ENCODE data around the gene ARL8B. TPM values are rescaled to one million over a fixed set of nuclear protein-coding genes. Genes with fewer than 3 reads are reported as not detected.
"Not testable (repeated sequence)": the region's sequence is repeated elsewhere in the genome, so short reads cannot be mapped to it uniquely, and the experiment has no call there.

Gene ARL8B
- total RNA-seq, 1 donor from 2014 or later, result 35.7 TPM

GRCh38 chr3:5141760-5142159, 19.7 kb downstream of the ARL8B start:
- H3K36me3 Mint-ChIP-seq (ENCODE audit: low read depth), result peaks cover 46% of the 10 kb centered on the region
- no peak for DNase-seq (ENCODE audit: low read depth, low spot score)
- peaks cover 21% of the 10 kb centered on the region for H3K9me3 Mint-ChIP-seq
- H3K27ac Mint-ChIP-seq (ENCODE audit: unreplicated experiment), result no peak overlapping the region
- no peak overlapping the region for H3K4me3 Mint-ChIP-seq
- TF ChIP-seq CTCF (conservative IDR thresholded peaks at IDR 0.05), result no peak
- H3K27me3 Mint-ChIP-seq (ENCODE audit: low read depth), result no peaks in the 10 kb centered on the region
- H3K4me1 Mint-ChIP-seq, result peaks cover 10% of the 10 kb centered on the region

- peaks cover 61% of the 10 kb centered on the region for H3K36me3 Mint-ChIP-seq (ENCODE audit: low read depth)
- H3K9me3 Mint-ChIP-seq, result peaks cover 25% of the 10 kb centered on the region
- H3K27me3 Mint-ChIP-seq (ENCODE audit: low read depth), result no peaks in the 10 kb centered on the region
Observed at GRCh38 chr3:5143464-5143863, 21.4 kb downstream of the ARL8B start.

GRCh38 chr3:5144316-5144994, 22.4 kb downstream of the ARL8B start:
- H3K4me3 Mint-ChIP-seq, result no peak overlapping the region
- H3K27ac Mint-ChIP-seq (ENCODE audit: unreplicated experiment), result no peak overlapping the region
- H3K4me1 Mint-ChIP-seq, result no peaks in the 10 kb centered on the region
- H3K36me3 Mint-ChIP-seq (ENCODE audit: low read depth), result peaks cover 67% of the 10 kb centered on the region
- H3K27me3 Mint-ChIP-seq (ENCODE audit: low read depth), result no peaks in the 10 kb centered on the region
- DNase-seq (ENCODE audit: low read depth, low spot score), result no peak
- TF ChIP-seq CTCF (conservative IDR thresholded peaks at IDR 0.05), result no peak
- peaks cover 25% of the 10 kb centered on the region for H3K9me3 Mint-ChIP-seq

More at GRCh38 chr3:5143464-5143863, 21.4 kb downstream of the ARL8B start:
- Mint-ChIP-seq H3K4me1 (no peaks in the 10 kb centered on the region), H3K4me3 (no peak overlapping the region), H3K27ac (ENCODE audit: unreplicated experiment) (no peak overlapping the region)
- no peak for TF ChIP-seq CTCF (conservative IDR thresholded peaks at IDR 0.05)
- DNase-seq (ENCODE audit: low read depth, low spot score), result no peak

- H3K9me3 Mint-ChIP-seq, result peaks cover 25% of the 10 kb centered on the region
Observed at GRCh38 chr3:5145120-5145519, 23.0 kb downstream of the ARL8B start.

GRCh38 chr3:5147152-5147551, 25.1 kb downstream of the ARL8B start:
- H3K27me3 Mint-ChIP-seq (ENCODE audit: low read depth); DNase-seq (ENCODE audit: low read depth, low spot score); H3K27ac Mint-ChIP-seq (ENCODE audit: unreplicated experiment); H3K4me1 Mint-ChIP-seq; H3K4me3 Mint-ChIP-seq: not testable (repeated sequence)
- peaks cover 25% of the 10 kb centered on the region for H3K9me3 Mint-ChIP-seq
- H3K36me3 Mint-ChIP-seq (ENCODE audit: low read depth), result peaks cover 63% of the 10 kb centered on the region

More at GRCh38 chr3:5145120-5145519, 23.0 kb downstream of the ARL8B start:
- H3K4me1 Mint-ChIP-seq, result peaks cover 5% of the 10 kb centered on the region
- no peak for TF ChIP-seq CTCF (conservative IDR thresholded peaks at IDR 0.05)
- no peak overlapping the region for H3K27ac Mint-ChIP-seq (ENCODE audit: unreplicated experiment)
- no peak overlapping the region for H3K4me3 Mint-ChIP-seq
- H3K36me3 Mint-ChIP-seq (ENCODE audit: low read depth), result peaks cover 73% of the 10 kb centered on the region
- H3K27me3 Mint-ChIP-seq (ENCODE audit: low read depth), result no peaks in the 10 kb centered on the region
- no peak for DNase-seq (ENCODE audit: low read depth, low spot score)

GRCh38 chr3:5149306-5149880, 27.3 kb downstream of the ARL8B start:
- Mint-ChIP-seq H3K36me3 (ENCODE audit: low read depth) (peaks cover 48% of the 10 kb centered on the region), H3K27ac (ENCODE audit: unreplicated experiment) (no peak overlapping the region), H3K4me1 (peaks cover 5% of the 10 kb centered on the region), H3K9me3 (peaks cover 18% of the 10 kb centered on the region), H3K4me3 (no peak overlapping the region), H3K27me3 (ENCODE audit: low read depth) (no peaks in the 10 kb centered on the region)
- no peak for TF ChIP-seq CTCF (conservative IDR thresholded peaks at IDR 0.05)
- DNase-seq (ENCODE audit: low read depth, low spot score), result no peak

Data from neural crest cell (in vitro differentiated cells).